Keratinocyte (primary cell): Measurements from ENCODE around the gene SND1.

Experiments
- EZH2 ChIP-seq: IDR thresholded peaks from one replicate; pipeline ENCODE4 v1.6.1; 2012; ENCODE audit warnings: inconsistent platforms, mild to moderate bottlenecking, low read length, moderate library complexity
- TF ChIP-seq, protein P1 (sequence below), 3 experiments: IDR thresholded peaks in 1 of 3; conservative IDR thresholded peaks in 1 of 3; optimal IDR thresholded peaks in 1 of 3; 2 replicates in 2 of 3; 3 replicates in 1 of 3; pipeline versions ENCODE3 to v1.5.1; 2011; ENCODE audit warnings: low read length in 3 of 3, mild to moderate bottlenecking in 3 of 3, moderate library complexity in 2 of 3, control low read depth in 1 of 3, inconsistent platforms in 1 of 3; ENCODE audit not compliant: insufficient read depth in 2 of 3; ENCODE audit errors: extremely low read depth in 1 of 3

DNA sequence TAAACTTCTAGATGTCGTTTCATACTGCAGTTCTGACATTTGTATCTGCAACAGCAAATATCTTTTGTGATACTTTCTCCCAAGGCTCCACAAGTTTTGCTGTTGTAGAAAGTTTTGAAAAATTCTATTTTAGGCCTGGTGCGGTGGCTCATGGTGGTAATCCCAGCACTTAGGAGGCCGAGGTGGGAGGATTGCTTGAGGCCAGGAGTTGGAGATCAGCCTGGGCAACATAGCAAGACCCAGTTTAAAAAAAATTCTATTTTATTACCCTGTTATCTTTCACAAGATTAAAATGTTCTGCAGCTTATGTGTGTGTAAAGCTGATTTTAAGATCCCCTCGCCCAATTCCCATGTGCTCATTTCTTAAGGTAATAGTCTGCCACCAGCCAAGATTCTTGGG lies 1.4 kb downstream of the SND1 start:
- TF ChIP-seq, protein P1, sequence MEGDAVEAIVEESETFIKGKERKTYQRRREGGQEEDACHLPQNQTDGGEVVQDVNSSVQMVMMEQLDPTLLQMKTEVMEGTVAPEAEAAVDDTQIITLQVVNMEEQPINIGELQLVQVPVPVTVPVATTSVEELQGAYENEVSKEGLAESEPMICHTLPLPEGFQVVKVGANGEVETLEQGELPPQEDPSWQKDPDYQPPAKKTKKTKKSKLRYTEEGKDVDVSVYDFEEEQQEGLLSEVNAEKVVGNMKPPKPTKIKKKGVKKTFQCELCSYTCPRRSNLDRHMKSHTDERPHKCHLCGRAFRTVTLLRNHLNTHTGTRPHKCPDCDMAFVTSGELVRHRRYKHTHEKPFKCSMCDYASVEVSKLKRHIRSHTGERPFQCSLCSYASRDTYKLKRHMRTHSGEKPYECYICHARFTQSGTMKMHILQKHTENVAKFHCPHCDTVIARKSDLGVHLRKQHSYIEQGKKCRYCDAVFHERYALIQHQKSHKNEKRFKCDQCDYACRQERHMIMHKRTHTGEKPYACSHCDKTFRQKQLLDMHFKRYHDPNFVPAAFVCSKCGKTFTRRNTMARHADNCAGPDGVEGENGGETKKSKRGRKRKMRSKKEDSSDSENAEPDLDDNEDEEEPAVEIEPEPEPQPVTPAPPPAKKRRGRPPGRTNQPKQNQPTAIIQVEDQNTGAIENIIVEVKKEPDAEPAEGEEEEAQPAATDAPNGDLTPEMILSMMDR (optimal IDR thresholded peaks at IDR 0.05 in 1 of 3, IDR thresholded peaks at IDR 0.05 in 1 of 3, conservative IDR thresholded peaks at IDR 0.05 in 1 of 3; ENCODE audit: extremely low read depth in 1 of 3, insufficient read depth in 2 of 3, low read length in 3 of 3), result no peak
- no peak for TF ChIP-seq EZH2
